Adrenal gland (tissue), 12 donors: Measurements from ENCODE around the gene BCAS4. TPM values are rescaled to one million over a fixed set of nuclear protein-coding genes. Genes with fewer than 3 reads are reported as not detected.

Experiments used
- DNase-seq, 7 donors: peaks; one replicate each; pipeline ENCODE4 v3.0.0-alpha.2; 2019 to 2020
- H3K27ac ChIP-seq, 5 donors: fragments of 200-600 bp; sonication (generic) in 4 of 5; 1 replicate in 3 of 5; 2 replicates in 2 of 5; pipeline versions ENCODE4 v1.5.1 to v1.8.0; 2016 to 2020; ENCODE audit warnings: mild to moderate bottlenecking in 1 of 5
- H3K27me3 ChIP-seq: fragments of 200-600 bp; 2 replicates; pipeline ENCODE4 v1.8.0; 2021
- H3K36me3 ChIP-seq, 2 donors: fragments of 200-600 bp; replicated peaks in 1 of 2; 1 replicate in 1 of 2; 2 replicates in 1 of 2; pipeline versions ENCODE4 v1.5.1 to v1.8.0; 2018 to 2022
- H3K4me1 ChIP-seq, 2 donors: fragments of 200-600 bp; replicated peaks in 1 of 2; 1 replicate in 1 of 2; 2 replicates in 1 of 2; pipeline versions ENCODE4 v1.5.1 to v1.8.0; 2018 to 2021
- H3K4me3 ChIP-seq, 4 donors: fragments of 200-600 bp; sonication (generic) in 3 of 4; one replicate each; pipeline ENCODE4 v1.5.1; 2016 to 2018
- H3K9me3 ChIP-seq, 3 donors: fragments of 200-600 bp; sonication (generic) in 1 of 3; replicated peaks in 1 of 3; 1 replicate in 2 of 3; 2 replicates in 1 of 3; pipeline versions ENCODE4 v1.5.1 to v1.8.0; 2016 to 2021
- CTCF ChIP-seq, 6 experiments: fragments of 450-650 bp in 4 of 6; fragments of 200-600 bp in 2 of 6; sonication (generic) in 1 of 6; IDR thresholded peaks; 1 replicate in 5 of 6; 2 replicates in 1 of 6; pipeline versions ENCODE4 v1.5.1 to v1.8.0; 2016 to 2021; ENCODE audit warnings: antibody characterized with exemption in 6 of 6, mild to moderate bottlenecking in 2 of 6, moderate library complexity in 1 of 6
- POLR2A ChIP-seq, 2 donors: fragments of 450-650 bp; IDR thresholded peaks; one replicate each; pipeline ENCODE4 v1.6.1; 2017; ENCODE audit warnings: antibody characterized with exemption in 2 of 2, mild to moderate bottlenecking in 2 of 2, moderate library complexity in 1 of 2
- WGBS, 4 donors: extraction: QIAGEN DNeasy Blood & Tissue Kit in 2 of 4; methylation state at CpG; one replicate each; pipeline versions ENCODE4 v1.1.5 to v1.1.7; 2013 to 2017; 5-methylcytosine and 5-hydroxymethylcytosine counted together
- intact Hi-C, 2 donors: fragments of 100-400 bp; cut with DNase I; formaldehyde crosslinking; loops; one replicate each; pipeline versions ENCODE4 v1.14.1 to v1.15.0; 2022 to 2023
- polyA plus RNA-seq, 3 donors: library from polyadenylated mRNA; stranded (reverse); fragments of 200-250 nt in 2 of 3; fragments of 350-450 nt in 1 of 3; fragmentation: Illumina TruSeq in 1 of 3; extraction: RNeasy Lipid Tissue Mini Kit (QIAGEN cat#74804) in 1 of 3; gene quantifications; one replicate each; pipeline ENCODE4 v1.2.3, GENCODE V29; 2013 to 2014
- total RNA-seq, 9 donors: library from RNA; depleted of rRNA in 4 of 9; stranded (reverse); fragments of >200 nt in 4 of 9; fragments of 120-200 nt in 1 of 9; fragmentation: NEBNext Ultra II Directional in 1 of 9; extraction: Animal tissue kit (Norgen Biotek cat#: 25700) in 1 of 9; gene quantifications; one replicate each; pipeline versions ENCODE4 v1.1.0 to v1.2.4, GENCODE V29; 2013 to 2023
- donor health status: healthy with polysubstance abuse.
- donor health status: Bipolar disorder and iron deficiency.
- donor health status: DM: yes; HTN: yes; CAD: no.
- donor health status: DM: no; HTN: no; CAD: no.
- donor health status: DM: no; HTN: no; CAD: no.
- donor health status: DM: yes; HTN: yes; CAD: no.

The BCAS4 gene
- total and polyA plus RNA-seq, 12 donors: 0.66 to 5.1 (median 1.5) TPM

GRCh38 chr20:50873585-50873984, 78.7 kb downstream of the BCAS4 start:
- no peaks in the 10 kb centered on the region for H3K9me3 ChIP-seq
- no peak overlapping the region for H3K27ac ChIP-seq
- intact Hi-C loops: no loop called here
- no peaks in the 10 kb centered on the region for H3K27me3 ChIP-seq
- no peak for DNase-seq
- no peaks in the 10 kb centered on the region for H3K4me1 ChIP-seq
- TF ChIP-seq CTCF (IDR thresholded peaks at IDR 0.05) (no peak), POLR2A (IDR thresholded peaks at IDR 0.05) (no peak)
- H3K36me3 ChIP-seq: no peaks in the 10 kb centered on the region
- WGBS, 4 donors: 82 to 91% (median 89%) methylated on average over 6 to 10 of the region's 10 CpGs
- no peak overlapping the region for H3K4me3 ChIP-seq

GRCh38 chr20:50874111-50874757, 79.4 kb downstream of the BCAS4 start:
- WGBS, 4 donors: 88 to 95% (median 92%) methylated on average over 7 to 10 of the region's 10 CpGs
- intact Hi-C loops: no loop called here
- Histone ChIP-seq H3K36me3 (no peaks in the 10 kb centered on the region), H3K9me3 (no peaks in the 10 kb centered on the region), H3K27me3 (no peaks in the 10 kb centered on the region), H3K27ac (no peak overlapping the region), H3K4me3 (no peak overlapping the region), H3K4me1 (no peaks in the 10 kb centered on the region)
- no peak for DNase-seq
- TF ChIP-seq CTCF (IDR thresholded peaks at IDR 0.05) (no peak), POLR2A (IDR thresholded peaks at IDR 0.05) (no peak)

- H3K9me3 ChIP-seq: no peaks in the 10 kb centered on the region
- 89 to 93% (median 90%) methylated on average over 21 to 28 of the region's 28 CpGs for WGBS, 4 donors
- intact Hi-C loops: no loop called here
Observed at GRCh38 chr20:50874758-50875665, 80.2 kb downstream of the BCAS4 start.

More at GRCh38 chr20:50874758-50875665, 80.2 kb downstream of the BCAS4 start:
- no peak overlapping the region for H3K4me3 ChIP-seq
- H3K27ac ChIP-seq: no peak overlapping the region
- no peaks in the 10 kb centered on the region for H3K36me3 ChIP-seq
- no peaks in the 10 kb centered on the region for H3K27me3 ChIP-seq
- no peaks in the 10 kb centered on the region for H3K4me1 ChIP-seq
- TF ChIP-seq CTCF (IDR thresholded peaks at IDR 0.05) (no peak), POLR2A (IDR thresholded peaks at IDR 0.05) (no peak)
- no peak for DNase-seq
